IPS DF 6.9 (cell line): ENCODE measurements around the gene ELOVL1.

Experiments
- DNase-seq: peaks from one replicate; pipeline ENCODE4 v3.0.0-alpha.2; 2013; ENCODE audit warnings: low read depth, low spot score
- H3K27ac ChIP-seq: one replicate; pipeline ENCODE4 v1.5.1; 2013; ENCODE audit warnings: low read length, control low read depth
- H3K27me3 ChIP-seq: 2 replicates; pipeline ENCODE4 v1.6.1; 2013; ENCODE audit warnings: mild to moderate bottlenecking, low read length; ENCODE audit not compliant: control insufficient read depth, insufficient read depth
- H3K36me3 ChIP-seq: 2 replicates; pipeline ENCODE4 v1.6.1; 2013; ENCODE audit warnings: low read length; ENCODE audit not compliant: control insufficient read depth, insufficient read depth
- H3K4me1 ChIP-seq: 2 replicates; pipeline ENCODE4 v1.6.1; 2013; ENCODE audit warnings: low read length; ENCODE audit not compliant: control insufficient read depth, insufficient read depth
- H3K4me3 ChIP-seq: 2 replicates; pipeline ENCODE4 v1.5.1; 2013; ENCODE audit warnings: mild to moderate bottlenecking, low read length
- H3K9me3 ChIP-seq: 2 replicates; pipeline ENCODE4 v1.6.1; 2013; ENCODE audit warnings: low read length, inconsistent platforms; ENCODE audit not compliant: control insufficient read depth, insufficient read depth
- WGBS: extraction: QIAGEN DNeasy Blood & Tissue Kit; methylation state at CpG from one replicate; pipeline ENCODE4 v1.1.7; 2013; ENCODE audit warnings: mixed read lengths, missing lambda C conversion rate; ENCODE audit not compliant: insufficient read length, insufficient coverage; 5-methylcytosine and 5-hydroxymethylcytosine counted together

Gene ELOVL1

GRCh38 chr1:43327549-43328292 lies 40.1 kb downstream of the ELOVL1 start:
- WGBS, result no CpG with 5 or more reads among the region's 1 CpG
- no peaks in the 10 kb centered on the region; the same call in 1 of the 2 replicates for H3K9me3 ChIP-seq
- DNase-seq, result no peak
- H3K27ac ChIP-seq, result no peak overlapping the region
- no peak overlapping the region for H3K4me3 ChIP-seq
- no peaks in the 10 kb centered on the region for H3K36me3 ChIP-seq
- no peaks in the 10 kb centered on the region for H3K27me3 ChIP-seq
- 0 out of 2 replicates have a peak, but pooled peaks cover 2% of the 10 kb centered on the region for H3K4me1 ChIP-seq

GRCh38 chr1:43325381-43325780 lies 42.4 kb downstream of the ELOVL1 start:
- DNase-seq, result no peak
- Histone ChIP-seq H3K4me1 (0 out of 2 replicates have a peak, but pooled peaks cover 2% of the 10 kb centered on the region), H3K27me3 (no peaks in the 10 kb centered on the region), H3K27ac (no peak overlapping the region), H3K4me3 (no peak overlapping the region), H3K36me3 (no peaks in the 10 kb centered on the region), H3K9me3 (no peaks in the 10 kb centered on the region; the same call in 1 of the 2 replicates)

GRCh38 chr1:43324810-43325209 lies 43.0 kb downstream of the ELOVL1 start:
- no peak for DNase-seq
- no CpG with 5 or more reads among the region's 1 CpG for WGBS
- no peaks in the 10 kb centered on the region for H3K27me3 ChIP-seq
- no peaks in the 10 kb centered on the region; the same call in 1 of the 2 replicates for H3K9me3 ChIP-seq
- H3K4me3 ChIP-seq, result no peak overlapping the region
- no peaks in the 10 kb centered on the region for H3K36me3 ChIP-seq
- 0 out of 2 replicates have a peak, but pooled peaks cover under 1% of the 10 kb centered on the region for H3K4me1 ChIP-seq
- no peak overlapping the region for H3K27ac ChIP-seq

GRCh38 chr1:43322506-43322905 lies 45.3 kb downstream of the ELOVL1 start:
- H3K4me1 ChIP-seq, result no peaks in the 10 kb centered on the region
- no peaks in the 10 kb centered on the region for H3K27me3 ChIP-seq
- no peaks in the 10 kb centered on the region for H3K9me3 ChIP-seq
- H3K36me3 ChIP-seq, result no peaks in the 10 kb centered on the region
- DNase-seq, result no peak
- no peak overlapping the region for H3K27ac ChIP-seq
- no CpG with 5 or more reads among the region's 5 CpGs for WGBS
- H3K4me3 ChIP-seq, result no peak overlapping the region

- Histone ChIP-seq H3K4me1 (no peaks in the 10 kb centered on the region; the same call in 1 of the 2 replicates), H3K36me3 (no peaks in the 10 kb centered on the region), H3K27ac (no peak overlapping the region), H3K27me3 (no peaks in the 10 kb centered on the region), H3K9me3 (no peaks in the 10 kb centered on the region), H3K4me3 (no peak overlapping the region)
- WGBS, result no CpG with 5 or more reads among the region's 16 CpGs
- no peak for DNase-seq
Observed at GRCh38 chr1:43321331-43321891, 46.4 kb downstream of the ELOVL1 start.

- Histone ChIP-seq H3K27ac (no peak overlapping the region), H3K4me3 (no peak overlapping the region), H3K9me3 (no peaks in the 10 kb centered on the region), H3K36me3 (no peaks in the 10 kb centered on the region), H3K27me3 (no peaks in the 10 kb centered on the region), H3K4me1 (no peaks in the 10 kb centered on the region; the same call in 1 of the 2 replicates)
- WGBS, result 100% methylated on average over 1 of the region's 3 CpGs
- no peak for DNase-seq
Observed at GRCh38 chr1:43319766-43320165, 48.0 kb downstream of the ELOVL1 start.

GRCh38 chr1:43319288-43319687 lies 48.5 kb downstream of the ELOVL1 start:
- H3K27me3 ChIP-seq, result no peaks in the 10 kb centered on the region
- no peaks in the 10 kb centered on the region for H3K36me3 ChIP-seq
- no peak for DNase-seq
- no peak overlapping the region for H3K27ac ChIP-seq
- no peaks in the 10 kb centered on the region for H3K9me3 ChIP-seq
- WGBS, result no CpG with 5 or more reads among the region's 5 CpGs
- no peak overlapping the region for H3K4me3 ChIP-seq
- H3K4me1 ChIP-seq, result no peaks in the 10 kb centered on the region; the same call in 1 of the 2 replicates

GRCh38 chr1:43318831-43319230 lies 49.0 kb downstream of the ELOVL1 start:
- DNase-seq, result no peak
- no peak overlapping the region for H3K4me3 ChIP-seq
- no peak overlapping the region for H3K27ac ChIP-seq
- H3K4me1 ChIP-seq, result no peaks in the 10 kb centered on the region; the same call in 1 of the 2 replicates
- H3K36me3 ChIP-seq, result no peaks in the 10 kb centered on the region
- no peaks in the 10 kb centered on the region for H3K9me3 ChIP-seq
- H3K27me3 ChIP-seq, result no peaks in the 10 kb centered on the region
- no CpG with 5 or more reads among the region's 4 CpGs for WGBS

- Histone ChIP-seq H3K9me3 (no peaks in the 10 kb centered on the region), H3K4me1 (no peaks in the 10 kb centered on the region; the same call in 1 of the 2 replicates), H3K27ac (no peak overlapping the region), H3K4me3 (no peak overlapping the region), H3K27me3 (no peaks in the 10 kb centered on the region), H3K36me3 (no peaks in the 10 kb centered on the region)
- DNase-seq, result no peak
- no CpG with 5 or more reads among the region's 15 CpGs for WGBS
Observed at GRCh38 chr1:43317817-43318471, 49.9 kb downstream of the ELOVL1 start.

- WGBS, result no CpG with 5 or more reads among the region's 16 CpGs
- H3K27me3 ChIP-seq, result no peaks in the 10 kb centered on the region
Observed at GRCh38 chr1:43316738-43317520, 50.9 kb downstream of the ELOVL1 start.

More at GRCh38 chr1:43316738-43317520, 50.9 kb downstream of the ELOVL1 start:
- Histone ChIP-seq H3K27ac (no peak overlapping the region), H3K4me1 (no peaks in the 10 kb centered on the region; the same call in 1 of the 2 replicates), H3K4me3 (no peak overlapping the region), H3K36me3 (no peaks in the 10 kb centered on the region), H3K9me3 (no peaks in the 10 kb centered on the region)
- DNase-seq, result no peak
